Neural cell (in vitro differentiated cells): ENCODE measurements around the gene TULP4. TPM values are rescaled to one million over a fixed set of nuclear protein-coding genes. Genes with fewer than 3 reads are reported as not detected.

Experiments
- H2AFZ ChIP-seq: fragments of 200-600, 300-800 bp; sonication (generic), shearing (Covaris generic); 2 replicates; pipeline ENCODE4 v1.6.0; 2014; ENCODE audit warnings: low read depth, mild to moderate bottlenecking, antibody characterized with exemption, low read length, moderate library complexity
- H3F3A ChIP-seq: fragments of 200-600 bp; shearing (Covaris generic); 2 replicates; pipeline ENCODE4 v1.6.1; 2016; ENCODE audit warnings: mild to moderate bottlenecking, moderate library complexity, mixed read lengths, antibody characterized with exemption, low read length; ENCODE audit not compliant: insufficient read depth, poor library complexity, severe bottlenecking
- H3K27ac ChIP-seq: fragments of 200-600, 300-800 bp; sonication (generic), shearing (Covaris generic); 2 replicates; pipeline ENCODE4 v1.5.1; 2014; ENCODE audit warnings: mild to moderate bottlenecking, low read length, moderate library complexity
- H3K27me3 ChIP-seq: fragments of 300-800, 200-600 bp; sonication (generic), shearing (Covaris generic); 2 replicates; pipeline ENCODE4 v1.6.0; 2014; ENCODE audit warnings: mild to moderate bottlenecking, low read depth, low read length, moderate library complexity; ENCODE audit not compliant: insufficient read depth
- H3K36me3 ChIP-seq: fragments of 300-800, 200-600 bp; sonication (generic), shearing (Covaris generic); 2 replicates; pipeline ENCODE4 v1.5.1; 2014; ENCODE audit warnings: mild to moderate bottlenecking, antibody characterized with exemption, low read length, moderate library complexity; ENCODE audit not compliant: insufficient read depth
- H3K4me2 ChIP-seq: fragments of 300-800, 200-600 bp; sonication (generic), shearing (Covaris generic); 2 replicates; pipeline ENCODE4 v1.6.0; 2014; ENCODE audit warnings: mild to moderate bottlenecking, low read length
- H3K4me3 ChIP-seq: fragments of 300-800, 200-600 bp; sonication (generic), shearing (Covaris generic); 2 replicates; pipeline ENCODE4 v1.5.1; 2014; ENCODE audit warnings: mild to moderate bottlenecking, low read length, moderate library complexity
- H3K79me2 ChIP-seq: fragments of 200-600 bp; shearing (Covaris generic); replicated peaks from 2 replicates; pipeline ENCODE4 v1.6.0; 2014; ENCODE audit warnings: mild to moderate bottlenecking, low read length, moderate library complexity; ENCODE audit not compliant: insufficient read depth
- H3K9ac ChIP-seq: fragments of 300-800, 200-600 bp; sonication (generic), shearing (Covaris generic); 2 replicates; pipeline ENCODE4 v1.6.1; 2016; ENCODE audit warnings: mild to moderate bottlenecking, low read length, mixed read lengths
- H3K9me2 ChIP-seq: fragments of 200-600 bp; shearing (Covaris generic); 2 replicates; pipeline ENCODE4 v1.6.1; 2016; ENCODE audit warnings: mild to moderate bottlenecking, low read length, mixed read lengths; ENCODE audit not compliant: insufficient read depth
- H3K9me3 ChIP-seq: fragments of 200-600, 300-800 bp; sonication (generic), shearing (Covaris generic); 2 replicates; pipeline ENCODE4 v1.6.1; 2016; ENCODE audit warnings: mild to moderate bottlenecking, mixed run types, low read length, moderate library complexity, mixed read lengths
- H4K20me1 ChIP-seq: fragments of 200-600 bp; shearing (Covaris generic); 2 replicates; pipeline ENCODE4 v1.6.1; 2016; ENCODE audit warnings: mild to moderate bottlenecking, mixed run types; ENCODE audit not compliant: insufficient read depth
- EP300 ChIP-seq: fragments of 450-650 bp; conservative IDR thresholded peaks from 2 replicates; pipeline ENCODE4 v1.6.1; 2014; ENCODE audit warnings: antibody characterized with exemption, mild to moderate bottlenecking, moderate library complexity; ENCODE audit not compliant: poor library complexity, severe bottlenecking
- EZH2 ChIP-seq: fragments of 200-600, 300-800 bp; shearing (Covaris generic), sonication (generic); IDR thresholded peaks from 2 replicates; pipeline ENCODE4 v1.6.1; 2014; ENCODE audit warnings: antibody characterized with exemption, low read length, borderline replicate concordance, mild to moderate bottlenecking; ENCODE audit not compliant: insufficient read depth, poor library complexity, severe bottlenecking
- MXI1 ChIP-seq: fragments of 450-650 bp; conservative IDR thresholded peaks from 2 replicates; pipeline ENCODE4 v1.6.1; 2014; ENCODE audit warnings: antibody characterized with exemption, mild to moderate bottlenecking; ENCODE audit not compliant: poor library complexity, severe bottlenecking
- POLR2AphosphoS5 ChIP-seq: IDR thresholded peaks from 2 replicates; pipeline ENCODE4 v1.6.1; 2012
- RAD21 ChIP-seq: fragments of 450-650 bp; conservative IDR thresholded peaks from 2 replicates; pipeline ENCODE4 v1.6.1; 2014; ENCODE audit warnings: antibody characterized with exemption, mild to moderate bottlenecking, moderate library complexity
- SMC3 ChIP-seq: fragments of 450-650 bp; conservative IDR thresholded peaks from 2 replicates; pipeline ENCODE4 v1.6.1; 2014; ENCODE audit warnings: antibody characterized with exemption, mild to moderate bottlenecking, moderate library complexity; ENCODE audit not compliant: poor library complexity
- TAF1 ChIP-seq: IDR thresholded peaks from 2 replicates; pipeline ENCODE4 v1.6.1; 2012; ENCODE audit warnings: low read depth
- polyA plus RNA-seq: library from polyadenylated mRNA; depleted of rRNA; stranded (reverse); fragments of >200 nt; gene quantifications from 2 replicates; pipeline ENCODE4 v1.2.3, GENCODE V29; 2014
- TF ChIP-seq, protein P1 (sequence below): fragments of 450-650 bp; IDR thresholded peaks from 2 replicates; pipeline ENCODE4 v1.5.1; 2014; ENCODE audit warnings: antibody characterized with exemption, mild to moderate bottlenecking, moderate library complexity; ENCODE audit not compliant: poor library complexity, severe bottlenecking
- TF ChIP-seq, protein P2 (sequence below): IDR thresholded peaks from 2 replicates; pipeline ENCODE4 v1.6.1; 2012; ENCODE audit warnings: borderline replicate concordance

The TULP4 gene
- polyA plus RNA-seq, 1 donor from 2014 or later, result 30.6 TPM

DNA sequence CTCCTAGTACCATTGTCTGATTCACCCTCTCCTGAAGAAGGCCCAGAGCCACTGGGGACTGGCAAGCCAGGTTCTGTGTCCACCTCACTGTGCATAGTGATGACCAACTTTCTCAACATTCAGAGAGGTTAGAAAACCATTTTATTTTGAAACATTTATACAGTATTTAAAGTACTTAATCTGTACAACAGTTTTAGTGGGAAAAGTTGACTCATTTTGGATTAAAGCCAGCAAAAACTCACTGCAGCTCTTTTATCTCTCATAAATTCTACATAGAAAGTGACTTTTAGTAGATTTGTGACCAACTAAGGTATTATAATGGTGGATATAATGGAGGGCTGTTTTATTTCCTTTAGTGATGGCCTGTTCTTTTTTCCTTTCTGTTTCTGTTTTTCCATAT lies 9.7 kb downstream of the TULP4 start:
- H3F3A ChIP-seq, result no peaks in the 10 kb centered on the region
- H3K36me3 ChIP-seq, result no peaks in the 10 kb centered on the region
- H3K4me3 ChIP-seq, result no peak overlapping the region
- no peaks in the 10 kb centered on the region for H4K20me1 ChIP-seq
- no peak overlapping the region for H3K9ac ChIP-seq
- H3K9me2 ChIP-seq, result no peaks in the 10 kb centered on the region
- no peaks in the 10 kb centered on the region for H3K27me3 ChIP-seq
- H2AFZ ChIP-seq, result no peak overlapping the region
- TF ChIP-seq EP300 (no peak), EZH2 (no peak), POLR2AphosphoS5 (no peak)
- TF ChIP-seq, protein P1, sequence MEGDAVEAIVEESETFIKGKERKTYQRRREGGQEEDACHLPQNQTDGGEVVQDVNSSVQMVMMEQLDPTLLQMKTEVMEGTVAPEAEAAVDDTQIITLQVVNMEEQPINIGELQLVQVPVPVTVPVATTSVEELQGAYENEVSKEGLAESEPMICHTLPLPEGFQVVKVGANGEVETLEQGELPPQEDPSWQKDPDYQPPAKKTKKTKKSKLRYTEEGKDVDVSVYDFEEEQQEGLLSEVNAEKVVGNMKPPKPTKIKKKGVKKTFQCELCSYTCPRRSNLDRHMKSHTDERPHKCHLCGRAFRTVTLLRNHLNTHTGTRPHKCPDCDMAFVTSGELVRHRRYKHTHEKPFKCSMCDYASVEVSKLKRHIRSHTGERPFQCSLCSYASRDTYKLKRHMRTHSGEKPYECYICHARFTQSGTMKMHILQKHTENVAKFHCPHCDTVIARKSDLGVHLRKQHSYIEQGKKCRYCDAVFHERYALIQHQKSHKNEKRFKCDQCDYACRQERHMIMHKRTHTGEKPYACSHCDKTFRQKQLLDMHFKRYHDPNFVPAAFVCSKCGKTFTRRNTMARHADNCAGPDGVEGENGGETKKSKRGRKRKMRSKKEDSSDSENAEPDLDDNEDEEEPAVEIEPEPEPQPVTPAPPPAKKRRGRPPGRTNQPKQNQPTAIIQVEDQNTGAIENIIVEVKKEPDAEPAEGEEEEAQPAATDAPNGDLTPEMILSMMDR, result no peak
- no peak overlapping the region for H3K27ac ChIP-seq
- H3K79me2 ChIP-seq, result peaks cover 57% of the 10 kb centered on the region
- peaks cover under 1% of the 10 kb centered on the region for H3K9me3 ChIP-seq
- no peak overlapping the region for H3K4me2 ChIP-seq

DNA sequence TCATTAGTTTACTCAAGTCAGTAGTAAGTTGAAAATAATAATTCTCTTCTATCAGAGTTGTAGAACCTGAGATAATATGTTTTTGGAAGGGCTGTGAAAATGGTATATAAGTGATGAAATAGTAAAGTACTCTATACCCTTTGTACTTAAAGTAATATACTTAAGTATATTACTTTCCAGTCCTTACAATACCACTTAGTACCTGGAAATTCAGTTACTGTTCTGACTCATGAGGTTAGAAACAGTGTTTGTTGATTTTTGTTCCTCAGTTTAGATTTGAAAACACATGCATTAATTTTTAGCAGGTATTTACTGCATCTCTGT lies 10.1 kb downstream of the TULP4 start:
- Histone ChIP-seq H2AFZ (no peak overlapping the region), H3F3A (no peaks in the 10 kb centered on the region), H3K27me3 (no peaks in the 10 kb centered on the region), H3K27ac (no peak overlapping the region), H3K4me3 (no peak overlapping the region), H3K36me3 (no peaks in the 10 kb centered on the region), H3K9me2 (no peaks in the 10 kb centered on the region), H4K20me1 (no peaks in the 10 kb centered on the region), H3K9ac (no peak overlapping the region), H3K79me2 (peaks cover 61% of the 10 kb centered on the region), H3K9me3 (no peaks in the 10 kb centered on the region), H3K4me2 (no peak overlapping the region)
- TF ChIP-seq, protein P2, sequence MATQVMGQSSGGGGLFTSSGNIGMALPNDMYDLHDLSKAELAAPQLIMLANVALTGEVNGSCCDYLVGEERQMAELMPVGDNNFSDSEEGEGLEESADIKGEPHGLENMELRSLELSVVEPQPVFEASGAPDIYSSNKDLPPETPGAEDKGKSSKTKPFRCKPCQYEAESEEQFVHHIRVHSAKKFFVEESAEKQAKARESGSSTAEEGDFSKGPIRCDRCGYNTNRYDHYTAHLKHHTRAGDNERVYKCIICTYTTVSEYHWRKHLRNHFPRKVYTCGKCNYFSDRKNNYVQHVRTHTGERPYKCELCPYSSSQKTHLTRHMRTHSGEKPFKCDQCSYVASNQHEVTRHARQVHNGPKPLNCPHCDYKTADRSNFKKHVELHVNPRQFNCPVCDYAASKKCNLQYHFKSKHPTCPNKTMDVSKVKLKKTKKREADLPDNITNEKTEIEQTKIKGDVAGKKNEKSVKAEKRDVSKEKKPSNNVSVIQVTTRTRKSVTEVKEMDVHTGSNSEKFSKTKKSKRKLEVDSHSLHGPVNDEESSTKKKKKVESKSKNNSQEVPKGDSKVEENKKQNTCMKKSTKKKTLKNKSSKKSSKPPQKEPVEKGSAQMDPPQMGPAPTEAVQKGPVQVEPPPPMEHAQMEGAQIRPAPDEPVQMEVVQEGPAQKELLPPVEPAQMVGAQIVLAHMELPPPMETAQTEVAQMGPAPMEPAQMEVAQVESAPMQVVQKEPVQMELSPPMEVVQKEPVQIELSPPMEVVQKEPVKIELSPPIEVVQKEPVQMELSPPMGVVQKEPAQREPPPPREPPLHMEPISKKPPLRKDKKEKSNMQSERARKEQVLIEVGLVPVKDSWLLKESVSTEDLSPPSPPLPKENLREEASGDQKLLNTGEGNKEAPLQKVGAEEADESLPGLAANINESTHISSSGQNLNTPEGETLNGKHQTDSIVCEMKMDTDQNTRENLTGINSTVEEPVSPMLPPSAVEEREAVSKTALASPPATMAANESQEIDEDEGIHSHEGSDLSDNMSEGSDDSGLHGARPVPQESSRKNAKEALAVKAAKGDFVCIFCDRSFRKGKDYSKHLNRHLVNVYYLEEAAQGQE, result no peak
- TF ChIP-seq MXI1 (no peak), SMC3 (no peak), RAD21 (no peak), POLR2AphosphoS5 (no peak), TAF1 (no peak)
- TF ChIP-seq, protein P1, result no peak
